BE2C (cell line): ENCODE results near the gene JPT2. TPM values are rescaled to one million over a fixed set of nuclear protein-coding genes. Genes with fewer than 3 reads are reported as not detected.

Experiments
- DNase-seq: peaks from one replicate; pipeline ENCODE4 v3.0.0-alpha.2; 2020
- H3K27me3 ChIP-seq: fragments of 250-450 bp; sonication (Bioruptor Pico); 2 replicates; pipeline ENCODE4 v1.5.1; 2020; ENCODE audit warnings: mild to moderate bottlenecking
- H3K36me3 ChIP-seq: fragments of 250-450 bp; sonication (Bioruptor Pico); 2 replicates; pipeline ENCODE4 v1.5.1; 2020; ENCODE audit warnings: mild to moderate bottlenecking
- H3K4me1 ChIP-seq: fragments of 250-450 bp; sonication (Bioruptor Pico); 2 replicates; pipeline ENCODE4 v1.5.1; 2020
- H3K4me3 ChIP-seq: 2 replicates; pipeline ENCODE4 v1.5.1; 2011; ENCODE audit warnings: low read depth, low read length
- H3K9me3 ChIP-seq: fragments of 250-450 bp; sonication (Bioruptor Pico); 2 replicates; pipeline ENCODE4 v1.5.1; 2020
- polyA plus RNA-seq: library from polyadenylated mRNA; unstranded; fragments of >200 nt; gene quantifications from one replicate; pipeline ENCODE4 v1.2.1, GENCODE V29; 2012; ENCODE audit warnings: low read depth, missing spikeins; ENCODE audit not compliant: insufficient read length, insufficient read depth
- TF ChIP-seq, protein P1 (sequence below): IDR thresholded peaks from 2 replicates; pipeline ENCODE4 v1.5.1; 2012; ENCODE audit warnings: mild to moderate bottlenecking, low read depth, low read length

The JPT2 gene, protein sequence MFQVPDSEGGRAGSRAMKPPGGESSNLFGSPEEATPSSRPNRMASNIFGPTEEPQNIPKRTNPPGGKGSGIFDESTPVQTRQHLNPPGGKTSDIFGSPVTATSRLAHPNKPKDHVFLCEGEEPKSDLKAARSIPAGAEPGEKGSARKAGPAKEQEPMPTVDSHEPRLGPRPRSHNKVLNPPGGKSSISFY
- polyA plus RNA-seq: 57.5 TPM

DNA sequence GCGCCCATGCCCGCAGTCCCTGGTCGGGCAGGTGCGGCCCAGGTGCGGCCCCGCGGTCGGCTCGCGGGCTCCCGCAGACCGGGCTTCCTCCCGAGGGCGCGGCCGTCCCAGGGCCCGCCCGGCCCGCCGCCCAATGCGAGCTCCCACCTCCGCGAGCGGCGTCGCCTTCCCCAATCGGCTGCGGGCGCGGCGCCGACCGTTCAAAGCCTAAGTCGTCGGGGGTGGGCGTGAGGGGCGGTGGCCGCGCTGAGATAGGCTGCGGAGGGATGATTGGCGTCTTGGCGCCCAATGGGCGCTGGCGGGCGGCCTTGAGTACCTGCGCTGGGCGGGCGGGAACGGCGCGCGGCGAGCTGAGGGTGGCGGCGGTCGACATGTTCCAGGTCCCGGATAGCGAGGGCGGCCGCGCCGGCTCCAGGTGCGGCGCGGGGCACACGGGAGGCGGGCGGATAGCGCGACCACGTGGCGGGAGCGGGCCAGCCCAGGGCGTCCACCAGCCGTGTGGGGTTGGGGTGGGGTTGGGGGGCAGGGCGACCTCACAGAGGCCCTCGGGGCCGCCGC, at the start of gene JPT2:
TSS of gene JPT2 (plus strand) at position 338 of the 558 bp plus-strand sequence. CDS start at position 372, 34 bp downstream.
- no peaks in the 10 kb centered on the region for H3K27me3 ChIP-seq
- H3K4me1 ChIP-seq: no peaks in the 10 kb centered on the region
- DNase-seq: peak; percentile 98
- TF ChIP-seq, protein P1, sequence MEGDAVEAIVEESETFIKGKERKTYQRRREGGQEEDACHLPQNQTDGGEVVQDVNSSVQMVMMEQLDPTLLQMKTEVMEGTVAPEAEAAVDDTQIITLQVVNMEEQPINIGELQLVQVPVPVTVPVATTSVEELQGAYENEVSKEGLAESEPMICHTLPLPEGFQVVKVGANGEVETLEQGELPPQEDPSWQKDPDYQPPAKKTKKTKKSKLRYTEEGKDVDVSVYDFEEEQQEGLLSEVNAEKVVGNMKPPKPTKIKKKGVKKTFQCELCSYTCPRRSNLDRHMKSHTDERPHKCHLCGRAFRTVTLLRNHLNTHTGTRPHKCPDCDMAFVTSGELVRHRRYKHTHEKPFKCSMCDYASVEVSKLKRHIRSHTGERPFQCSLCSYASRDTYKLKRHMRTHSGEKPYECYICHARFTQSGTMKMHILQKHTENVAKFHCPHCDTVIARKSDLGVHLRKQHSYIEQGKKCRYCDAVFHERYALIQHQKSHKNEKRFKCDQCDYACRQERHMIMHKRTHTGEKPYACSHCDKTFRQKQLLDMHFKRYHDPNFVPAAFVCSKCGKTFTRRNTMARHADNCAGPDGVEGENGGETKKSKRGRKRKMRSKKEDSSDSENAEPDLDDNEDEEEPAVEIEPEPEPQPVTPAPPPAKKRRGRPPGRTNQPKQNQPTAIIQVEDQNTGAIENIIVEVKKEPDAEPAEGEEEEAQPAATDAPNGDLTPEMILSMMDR: no peak
- H3K4me3 ChIP-seq: peak within 1 kb of the TSS; percentile 82
- H3K9me3 ChIP-seq: no peaks in the 10 kb centered on the region
- no peaks in the 10 kb centered on the region for H3K36me3 ChIP-seq

DNA sequence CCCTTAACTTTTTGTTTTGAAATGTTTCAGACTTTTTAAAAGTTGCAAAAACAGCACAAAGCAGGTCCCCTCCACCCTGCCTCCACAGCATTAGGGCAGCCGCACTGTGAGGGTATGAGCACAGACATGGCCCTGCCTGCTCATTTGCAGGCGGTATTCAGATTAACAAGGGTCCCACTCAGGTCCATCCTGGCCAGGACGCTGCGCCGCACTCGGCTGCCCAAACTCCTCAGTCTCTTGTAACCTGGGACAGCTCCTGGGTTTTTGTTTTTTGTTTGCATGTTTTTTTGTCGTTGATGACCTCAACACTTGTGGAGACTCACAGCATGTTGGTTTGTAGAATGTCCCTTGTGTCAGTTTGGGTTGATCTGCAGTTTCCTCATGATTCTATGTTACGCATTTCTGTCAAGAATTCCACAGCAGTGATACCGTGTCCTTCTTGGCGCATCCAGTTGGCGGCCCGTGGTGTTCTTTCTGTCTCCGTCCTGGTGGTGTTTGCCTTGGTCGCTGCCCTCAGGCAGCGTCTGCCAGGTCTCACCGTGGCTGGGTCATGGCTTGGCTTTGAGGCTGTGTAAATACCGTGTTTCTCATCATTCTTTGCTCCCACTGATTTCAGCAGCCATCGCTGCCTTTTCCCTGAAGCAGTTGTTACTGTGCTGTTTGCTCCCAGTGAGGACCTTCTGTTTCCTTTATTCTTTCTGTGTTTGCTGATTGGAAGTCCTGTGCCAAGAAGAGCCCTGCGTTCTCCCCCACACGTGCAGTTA, 47.4 kb upstream of the JPT2 start:
- H3K4me1 ChIP-seq: no peaks in the 10 kb centered on the region
- no peaks in the 10 kb centered on the region for H3K9me3 ChIP-seq
- DNase-seq: no peak
- no peaks in the 10 kb centered on the region for H3K27me3 ChIP-seq
- H3K4me3 ChIP-seq: no peak overlapping the region
- H3K36me3 ChIP-seq: peaks cover 30% of the 10 kb centered on the region
- TF ChIP-seq, protein P1: no peak

DNA sequence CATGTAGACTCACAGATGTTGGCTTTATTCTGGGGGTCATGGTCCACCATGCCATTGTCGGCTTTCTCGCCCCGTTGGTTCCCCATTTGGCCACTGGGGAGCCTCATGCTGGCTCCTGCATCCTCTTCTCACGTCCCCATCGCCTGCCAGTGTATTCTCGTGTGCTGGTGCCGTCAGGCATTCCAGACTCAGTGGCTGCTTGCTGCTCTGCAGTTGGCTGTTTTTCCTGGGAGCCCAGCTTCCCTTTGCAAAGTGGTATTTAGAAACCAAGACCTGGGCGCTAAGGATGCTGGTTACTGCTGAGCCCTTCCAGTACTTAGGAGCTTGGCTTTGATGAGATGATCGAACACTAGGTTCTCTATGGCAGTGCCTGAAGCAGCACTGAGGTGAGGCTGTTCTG, 46.8 kb upstream of the JPT2 start:
- Histone ChIP-seq H3K36me3 (peaks cover 28% of the 10 kb centered on the region), H3K27me3 (no peaks in the 10 kb centered on the region), H3K4me3 (no peak overlapping the region), H3K4me1 (no peaks in the 10 kb centered on the region), H3K9me3 (no peaks in the 10 kb centered on the region)
- TF ChIP-seq, protein P1: no peak
- no peak for DNase-seq

DNA sequence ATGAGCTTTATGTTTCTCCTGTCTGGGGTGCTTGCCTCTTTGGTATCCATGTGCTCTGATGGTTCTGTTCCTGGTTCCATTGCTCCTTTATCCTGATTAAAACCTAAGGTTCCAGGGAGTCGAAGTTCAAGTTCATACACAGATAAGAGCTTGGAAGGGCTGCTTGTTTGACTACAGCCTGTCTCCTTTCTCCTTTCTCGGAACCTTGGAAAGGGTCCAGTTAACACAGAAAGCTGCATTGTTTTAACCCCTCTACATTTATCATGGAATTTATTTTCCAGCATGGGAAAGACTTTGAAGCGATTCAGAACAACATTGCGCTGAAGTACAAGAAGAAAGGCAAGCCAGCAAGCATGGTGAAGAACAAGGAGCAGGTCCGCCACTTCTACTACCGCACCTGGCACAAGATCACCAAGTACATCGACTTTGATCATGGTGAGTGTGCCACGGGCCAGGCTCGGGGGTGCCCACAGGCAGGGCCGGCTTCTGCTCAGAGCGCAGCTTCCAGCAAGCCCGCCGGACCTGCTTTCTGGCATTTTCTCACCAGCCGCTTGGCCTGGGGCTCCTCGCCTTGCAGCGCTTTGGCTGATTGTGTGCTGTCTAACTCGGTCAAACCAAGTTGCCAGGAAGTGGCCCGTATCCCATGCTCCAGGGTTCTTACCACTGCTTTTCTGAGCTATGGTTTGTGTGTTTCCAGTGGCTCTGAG, 46.0 kb upstream of the JPT2 start:
- TF ChIP-seq, protein P1: no peak
- H3K27me3 ChIP-seq: no peaks in the 10 kb centered on the region
- no peak for DNase-seq
- peaks cover 25% of the 10 kb centered on the region for H3K36me3 ChIP-seq
- H3K9me3 ChIP-seq: no peaks in the 10 kb centered on the region
- no peaks in the 10 kb centered on the region for H3K4me1 ChIP-seq
- H3K4me3 ChIP-seq: no peak overlapping the region

DNA sequence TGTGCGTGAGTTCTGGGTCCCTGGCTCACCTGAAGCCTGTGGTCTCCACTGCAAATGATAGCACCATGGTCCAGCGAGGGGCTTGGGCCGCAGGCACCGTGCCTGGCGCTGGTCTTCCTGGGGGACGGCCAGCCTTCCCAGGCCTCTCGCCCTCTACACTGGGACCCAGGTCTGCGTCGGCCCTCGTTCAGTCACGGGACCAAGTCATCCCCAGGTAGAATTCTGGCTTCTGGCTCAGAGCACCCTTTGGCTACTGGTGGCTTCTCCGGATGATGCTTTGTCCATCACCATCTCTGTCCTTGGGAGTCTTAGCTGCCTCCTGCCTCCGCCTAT, 45.5 kb upstream of the JPT2 start:
- H3K27me3 ChIP-seq: no peaks in the 10 kb centered on the region
- H3K9me3 ChIP-seq: no peaks in the 10 kb centered on the region
- no peak for DNase-seq
- no peak overlapping the region for H3K4me3 ChIP-seq
- TF ChIP-seq, protein P1: no peak
- H3K4me1 ChIP-seq: no peaks in the 10 kb centered on the region
- H3K36me3 ChIP-seq: peaks cover 25% of the 10 kb centered on the region
